ENCODE results near the gene SLC29A3.

DNA sequence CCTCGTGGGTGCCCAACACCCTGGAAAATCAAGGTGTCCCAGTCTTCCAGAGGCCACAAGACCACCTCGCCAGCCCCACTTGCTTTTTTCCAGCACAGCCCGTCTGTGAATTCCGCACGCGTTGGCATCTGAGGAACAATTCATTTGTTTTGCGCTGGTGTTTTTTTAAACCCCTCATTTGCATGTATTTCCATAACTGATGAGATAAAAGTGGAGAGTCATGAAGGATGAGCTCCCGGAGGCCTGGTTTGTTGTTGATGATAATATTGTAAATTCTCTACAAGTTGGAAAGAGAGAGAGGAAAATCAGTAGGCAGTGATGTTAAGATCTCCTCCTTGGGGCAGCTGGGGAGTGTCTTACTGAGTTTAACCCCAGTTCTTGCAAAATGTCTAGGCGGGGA, 34.6 kb downstream of the SLC29A3 start:
- TF ChIP-seq, protein P1, sequence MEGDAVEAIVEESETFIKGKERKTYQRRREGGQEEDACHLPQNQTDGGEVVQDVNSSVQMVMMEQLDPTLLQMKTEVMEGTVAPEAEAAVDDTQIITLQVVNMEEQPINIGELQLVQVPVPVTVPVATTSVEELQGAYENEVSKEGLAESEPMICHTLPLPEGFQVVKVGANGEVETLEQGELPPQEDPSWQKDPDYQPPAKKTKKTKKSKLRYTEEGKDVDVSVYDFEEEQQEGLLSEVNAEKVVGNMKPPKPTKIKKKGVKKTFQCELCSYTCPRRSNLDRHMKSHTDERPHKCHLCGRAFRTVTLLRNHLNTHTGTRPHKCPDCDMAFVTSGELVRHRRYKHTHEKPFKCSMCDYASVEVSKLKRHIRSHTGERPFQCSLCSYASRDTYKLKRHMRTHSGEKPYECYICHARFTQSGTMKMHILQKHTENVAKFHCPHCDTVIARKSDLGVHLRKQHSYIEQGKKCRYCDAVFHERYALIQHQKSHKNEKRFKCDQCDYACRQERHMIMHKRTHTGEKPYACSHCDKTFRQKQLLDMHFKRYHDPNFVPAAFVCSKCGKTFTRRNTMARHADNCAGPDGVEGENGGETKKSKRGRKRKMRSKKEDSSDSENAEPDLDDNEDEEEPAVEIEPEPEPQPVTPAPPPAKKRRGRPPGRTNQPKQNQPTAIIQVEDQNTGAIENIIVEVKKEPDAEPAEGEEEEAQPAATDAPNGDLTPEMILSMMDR (IDR thresholded peaks at IDR 0.05; ENCODE audit: control extremely low read depth in 1 of 3, insufficient read depth in 1 of 3, low read depth in 1 of 3, low read length in 3 of 3), result no peak
- TF ChIP-seq SP4 (IDR thresholded peaks at IDR 0.05; ENCODE audit: low read length) (no peak), JUN (IDR thresholded peaks at IDR 0.05; ENCODE audit: low read depth, low read length) (no peak), CHD2 (IDR thresholded peaks at IDR 0.05; ENCODE audit: low read length) (no peak), CHD1 (IDR thresholded peaks at IDR 0.05; ENCODE audit: low read depth, low read length) (no peak), USF2 (IDR thresholded peaks at IDR 0.05; ENCODE audit: low read length) (no peak), POLR2A (IDR thresholded peaks at IDR 0.05; ENCODE audit: control extremely low read depth in 1 of 2, low read depth in 2 of 2, low read length in 2 of 2) (no peak), SIN3A (conservative IDR thresholded peaks at IDR 0.05 in 1 of 2, IDR thresholded peaks at IDR 0.05 in 1 of 2; ENCODE audit: low read depth in 1 of 2, low read length in 2 of 2) (no peak)

Measured in H1 (cell line).